ENCODE results near the gene EDEM3.

DNA sequence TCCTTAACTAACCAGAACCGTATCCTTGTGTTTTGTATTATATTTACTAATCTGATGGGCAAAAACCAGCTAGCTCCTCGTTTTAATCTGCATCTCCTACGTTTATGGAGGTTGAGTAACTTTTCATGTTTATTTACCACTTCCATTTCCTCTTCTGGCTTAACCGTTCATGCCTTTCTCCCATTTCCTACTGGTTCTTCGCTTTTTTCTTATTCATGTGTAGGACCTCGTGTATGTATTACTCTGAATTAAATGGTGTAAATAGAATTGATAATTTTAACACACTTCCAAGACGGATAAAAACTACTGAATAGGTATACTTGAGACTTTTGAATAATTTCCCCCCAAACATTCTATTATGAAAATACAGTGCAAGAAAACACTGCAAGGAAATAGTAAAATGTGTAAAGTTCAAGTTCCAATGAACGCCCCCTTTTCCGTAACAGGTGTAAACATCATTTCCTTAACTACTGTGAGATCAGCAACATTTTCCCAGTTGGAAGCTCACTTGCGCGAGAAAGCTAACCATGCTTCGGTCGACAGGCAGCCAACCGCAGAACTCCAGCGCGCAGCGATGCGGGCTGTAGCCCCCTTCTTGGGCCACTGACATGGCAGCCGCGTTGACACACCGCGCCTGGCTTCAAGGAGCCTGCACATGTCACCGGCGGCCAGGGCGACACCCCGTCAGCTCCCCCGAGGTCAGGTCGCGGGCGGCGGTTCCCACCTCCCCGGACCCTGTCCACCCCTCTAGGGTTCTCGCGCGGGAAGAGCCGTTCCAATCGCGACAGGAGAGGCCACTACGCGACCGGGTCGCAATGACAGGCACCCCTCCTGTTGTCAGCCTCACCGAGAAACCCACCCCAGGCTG lies 816 bp downstream of the EDEM3 start:
- TF ChIP-seq CTCF (optimal IDR thresholded peaks at IDR 0.05 in 1 of 3, IDR thresholded peaks at IDR 0.05 in 1 of 3, conservative IDR thresholded peaks at IDR 0.05 in 1 of 3; ENCODE audit: extremely low read depth in 1 of 3, insufficient read depth in 2 of 3, low read length in 3 of 3) (no peak), EZH2 (IDR thresholded peaks at IDR 0.05; ENCODE audit: low read length) (no peak)

Data from keratinocyte (primary cell).